ENCODE results near the gene ADAD2.

Gene ADAD2

DNA sequence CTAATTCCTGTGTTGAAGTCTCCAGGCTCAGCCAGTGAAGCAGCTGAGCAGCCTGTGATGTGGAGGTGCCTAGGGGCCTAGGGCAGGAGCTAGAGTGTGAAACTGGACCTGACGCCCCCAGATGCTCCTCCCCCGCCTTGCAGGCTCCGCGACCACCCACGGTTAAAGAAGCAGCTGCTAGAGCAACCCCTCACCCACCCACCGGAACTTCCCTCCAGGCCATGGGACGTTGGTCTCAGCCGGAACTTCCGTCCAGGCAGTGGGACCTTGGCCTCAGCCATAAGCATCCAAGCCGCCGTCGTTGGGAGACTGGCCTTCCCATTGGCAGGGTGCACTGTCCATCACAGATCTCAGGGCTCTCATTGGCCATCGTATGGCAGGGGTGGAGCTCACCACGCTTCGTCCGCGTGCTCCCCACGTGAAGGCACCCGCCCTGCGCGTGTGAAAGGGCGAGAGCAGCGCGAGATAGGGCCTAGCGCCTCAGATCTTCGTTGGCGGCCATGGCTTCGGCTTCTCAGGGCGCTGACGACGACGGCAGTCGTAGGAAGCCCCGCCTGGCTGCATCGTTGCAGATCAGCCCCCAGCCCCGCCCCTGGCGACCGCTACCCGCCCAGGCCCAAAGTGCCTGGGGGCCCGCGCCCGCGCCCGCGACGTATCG, at the start of gene ADAD2:
TSS of gene ADAD2 (plus strand) at position 427 of the 658 bp plus-strand sequence. CDS start at position 501, 74 bp downstream.
- DNase-seq = no peak

DNA sequence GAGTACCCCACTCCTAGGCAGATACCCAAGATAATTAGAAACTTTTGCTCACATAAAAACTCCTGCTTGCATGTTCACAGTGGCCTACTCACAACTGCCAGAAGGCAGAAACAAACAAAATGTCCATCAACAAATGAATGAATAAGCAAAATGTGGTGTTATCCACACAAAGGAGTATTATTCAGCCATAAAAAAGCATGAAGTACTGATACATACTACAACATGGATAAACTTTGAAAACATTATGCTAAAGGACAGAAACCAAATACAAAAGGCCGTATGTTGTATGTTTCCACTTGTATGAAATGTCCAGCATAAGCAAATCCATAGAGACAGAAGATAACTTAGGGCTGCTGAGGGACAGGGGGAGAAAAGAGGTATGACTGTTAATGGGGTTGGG, 47.9 kb upstream of the ADAD2 start:
- DNase-seq = no peak

DNA sequence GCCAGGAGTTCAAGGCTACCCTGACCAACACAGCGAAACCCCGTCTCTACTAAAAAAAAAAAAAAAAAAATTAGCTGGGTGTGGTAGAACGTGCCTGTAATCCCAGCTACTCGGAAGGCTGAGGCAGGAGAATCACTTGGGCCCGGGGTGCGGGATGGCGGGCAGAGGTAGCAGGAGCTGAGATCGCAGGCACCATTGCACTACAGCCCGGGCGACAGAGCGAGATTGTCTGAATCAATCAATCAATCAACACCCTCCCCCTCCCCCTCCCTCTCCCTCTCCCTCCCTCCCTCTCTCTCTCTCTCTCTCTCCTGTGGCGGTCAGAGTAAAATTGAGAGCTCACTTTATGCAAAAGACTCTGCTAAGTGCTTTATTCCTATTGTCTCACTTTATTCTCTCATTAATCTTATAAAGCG, 47.2 kb upstream of the ADAD2 start:
- DNase-seq = no peak

DNA sequence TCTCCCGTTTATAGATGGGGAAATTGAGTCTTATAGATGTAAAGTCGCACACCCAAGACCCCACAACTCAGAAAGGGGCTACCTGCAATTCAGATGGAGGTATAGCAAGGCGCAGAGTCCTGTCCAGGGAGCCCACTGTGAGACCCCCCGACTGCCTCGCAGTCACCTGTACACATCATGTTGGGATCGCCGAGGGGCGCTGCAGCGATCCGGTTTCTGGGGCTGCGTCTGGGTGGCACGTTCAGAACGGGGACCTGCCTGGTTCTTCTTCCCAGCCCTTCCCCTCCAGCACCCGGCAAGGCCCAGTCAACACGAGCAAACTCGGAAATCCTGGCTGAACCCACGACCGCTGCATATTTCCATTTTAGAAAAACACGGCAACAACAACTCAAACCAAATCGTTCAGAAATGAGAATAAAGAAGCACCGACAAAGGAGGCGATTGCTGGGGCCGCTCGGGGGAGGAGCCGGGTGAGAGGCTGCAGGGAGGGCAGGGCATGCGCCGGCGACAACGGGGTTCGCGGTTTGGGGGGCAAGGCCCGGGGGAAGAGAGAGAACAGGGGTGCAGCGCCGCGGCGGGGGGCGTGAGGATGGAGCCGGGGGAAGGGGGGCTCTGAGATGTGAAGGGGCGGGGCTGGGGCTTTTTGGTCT, 46.6 kb upstream of the ADAD2 start:
- no peak for DNase-seq

DNA sequence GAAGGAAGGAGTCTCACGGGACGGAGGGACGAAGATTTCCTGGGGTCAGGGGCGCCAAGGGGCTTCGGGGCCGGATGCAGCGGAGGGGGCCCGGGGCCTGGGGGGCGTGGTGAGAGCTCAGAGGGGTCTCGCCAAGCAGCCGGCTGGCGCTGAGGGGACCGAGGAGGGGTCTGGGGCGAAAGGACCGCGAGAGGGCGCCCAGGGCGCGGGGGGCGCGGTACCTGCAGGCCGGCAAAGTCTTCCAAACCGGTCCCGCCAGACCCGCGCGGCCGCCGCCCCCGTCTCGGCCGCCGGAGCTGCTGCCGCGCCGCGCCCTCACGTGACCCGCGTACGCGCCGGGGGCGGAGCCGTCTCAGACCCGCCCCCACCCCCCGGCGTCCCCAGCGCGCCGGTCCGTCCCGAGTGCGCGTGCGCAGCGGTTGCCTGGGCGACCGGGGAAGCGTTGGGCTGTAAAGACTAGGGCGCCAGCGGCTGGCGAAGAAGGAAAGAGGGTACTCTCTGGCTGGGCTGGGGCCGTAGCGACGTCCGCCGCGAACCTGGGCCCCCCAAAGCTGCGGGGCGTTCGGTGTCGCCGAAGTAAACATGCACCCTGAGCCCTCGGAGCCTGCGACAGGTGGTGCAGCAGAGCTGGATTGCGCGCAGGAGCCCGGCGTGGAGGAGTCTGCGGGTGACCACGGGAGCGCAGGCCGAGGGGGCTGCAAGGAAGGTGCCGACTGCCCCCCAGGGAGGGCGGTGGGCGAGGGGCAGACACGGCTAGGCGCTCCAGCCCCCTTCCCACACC, 45.9 kb upstream of the ADAD2 start, which contains the start of the genes DNAAF1 and HSDL1:
TSS of gene DNAAF1 (plus strand) at position 450 of the 781 bp plus-strand sequence. CDS start at position 583, 133 bp downstream.
TSS of gene HSDL1 (minus strand) at position 319 of the 781 bp plus-strand sequence. CDS start 13,856 bp downstream, outside the sequence.
- peak; percentile 69 to 76 for DNase-seq

DNA sequence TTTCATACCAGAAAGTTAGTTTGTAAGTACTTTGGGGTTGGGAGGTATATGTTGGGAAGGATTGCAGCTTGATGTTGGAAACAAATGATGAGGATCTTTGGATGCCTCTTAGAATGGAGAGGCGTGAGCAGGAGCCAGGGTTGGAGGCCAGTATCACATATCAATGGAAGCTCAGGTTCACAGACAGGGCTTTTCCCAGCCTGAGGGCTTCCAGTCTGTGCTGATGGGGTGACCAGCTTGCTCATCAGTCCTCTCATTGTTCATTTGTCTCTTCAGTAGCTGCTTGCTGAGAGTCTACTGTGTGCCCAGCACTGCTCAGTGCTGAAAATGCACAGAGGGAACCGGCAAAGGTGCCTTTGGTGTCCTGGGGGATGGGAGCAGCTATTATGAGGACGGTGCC, 40.0 kb upstream of the ADAD2 start:
- no peak for DNase-seq

DNA sequence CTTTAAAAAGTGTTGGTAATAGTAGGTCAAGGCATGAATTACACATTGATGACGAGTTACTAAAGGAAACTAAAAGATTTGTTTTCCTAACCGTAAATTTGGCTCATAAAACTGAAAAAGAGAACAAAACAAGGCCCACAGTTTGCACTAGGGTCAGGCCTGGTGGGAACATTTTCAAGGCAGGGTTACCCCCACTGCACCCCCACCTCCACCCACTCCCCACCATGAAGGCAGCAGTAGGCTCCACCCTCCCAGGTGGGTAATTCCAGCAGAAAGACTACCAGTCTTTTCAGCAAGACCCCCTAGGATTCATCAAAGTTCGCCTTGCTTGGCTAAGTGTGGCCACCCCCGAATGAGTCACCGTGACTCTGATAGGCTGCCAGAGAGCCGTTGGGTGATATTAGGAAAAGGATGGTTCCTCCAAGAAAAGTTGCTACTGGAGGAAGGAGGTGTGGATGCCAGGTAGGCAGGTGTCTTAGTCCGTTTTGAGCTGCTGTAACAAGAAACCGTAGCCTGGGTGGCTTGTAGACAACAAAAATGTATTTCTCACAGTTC, 37.2 kb upstream of the ADAD2 start:
- no peak for DNase-seq

DNA sequence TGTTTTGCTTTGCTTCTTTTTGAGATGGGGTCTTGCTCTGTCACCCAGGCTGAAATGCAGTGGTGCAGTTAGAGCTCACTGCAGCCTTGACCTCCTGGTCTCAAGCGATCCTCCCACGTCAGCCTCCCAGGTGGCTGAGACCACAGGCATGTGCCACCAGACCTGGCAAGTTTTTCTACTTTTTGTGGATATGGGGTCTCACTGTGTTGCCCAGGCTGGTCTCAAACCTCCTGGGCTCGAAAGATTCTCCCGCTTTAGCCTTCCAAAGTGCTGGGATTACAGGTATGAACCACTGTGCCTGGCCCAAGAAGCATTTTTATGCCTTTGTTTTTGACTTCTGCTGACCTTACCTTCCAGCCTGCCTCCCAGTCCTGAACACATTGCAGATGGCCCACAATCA, 35.7 kb upstream of the ADAD2 start:
- no peak for DNase-seq

DNA sequence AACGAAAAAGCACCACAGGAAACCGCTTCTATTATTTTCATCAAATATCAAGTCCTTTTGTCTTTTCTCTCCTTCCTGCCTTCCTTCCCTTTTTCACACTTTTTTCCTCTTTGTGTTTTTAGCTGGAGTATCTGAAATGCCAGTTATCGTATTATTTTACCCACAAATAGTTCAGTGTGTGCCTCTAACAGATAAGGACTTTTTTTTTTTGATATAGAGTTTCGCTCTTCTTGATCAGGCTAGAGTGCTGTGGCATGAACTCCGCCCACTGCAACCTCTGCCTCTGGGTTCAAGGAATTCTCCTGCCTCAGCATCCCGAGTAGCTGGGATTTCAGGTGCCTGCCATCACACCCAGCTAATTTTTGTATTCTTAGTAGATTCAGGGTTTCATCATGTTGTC, 35.2 kb upstream of the ADAD2 start:
- DNase-seq = no peak

DNA sequence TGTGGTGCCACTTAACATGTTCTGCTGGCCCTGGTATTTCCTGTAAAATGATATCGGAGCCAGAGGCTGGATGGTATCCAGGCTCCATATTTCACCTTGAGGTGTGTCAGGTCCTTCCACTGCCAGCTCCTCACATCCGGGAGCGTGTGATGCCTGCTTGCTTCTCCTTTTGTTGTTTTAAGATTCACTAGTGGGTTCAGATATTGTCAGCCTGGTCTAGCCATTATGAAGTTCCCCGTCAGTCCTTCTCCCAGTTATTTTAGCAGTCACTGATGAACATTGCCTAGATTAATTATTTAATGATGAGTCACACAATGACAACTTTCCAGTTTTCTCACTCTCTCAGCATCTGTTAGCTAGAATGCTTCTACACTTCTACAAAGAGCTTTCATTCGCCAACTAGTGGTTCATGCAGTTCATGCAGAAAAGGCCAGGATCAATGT, 34.6 kb upstream of the ADAD2 start:
- no peak for DNase-seq

DNA sequence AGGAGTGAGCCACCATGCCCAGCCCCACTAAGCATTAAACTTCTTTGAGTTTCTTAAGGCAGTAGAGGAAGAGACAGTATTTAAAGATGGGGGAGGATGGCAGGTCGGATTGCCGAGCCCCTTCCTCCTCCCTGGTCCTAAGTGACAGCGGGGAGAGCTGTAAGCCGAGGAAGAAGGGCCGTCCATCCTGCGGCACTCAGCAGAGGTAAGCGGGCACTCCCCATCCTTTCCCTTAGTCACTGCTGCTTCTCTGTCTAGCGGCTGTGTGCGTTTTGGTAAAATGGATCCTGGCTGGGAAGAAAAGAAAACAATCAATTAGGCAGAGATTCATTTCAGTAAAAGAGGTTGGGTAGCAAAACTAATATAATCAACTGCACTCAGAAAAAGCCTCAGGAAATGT, 31.9 kb upstream of the ADAD2 start:
- DNase-seq = no peak

DNA sequence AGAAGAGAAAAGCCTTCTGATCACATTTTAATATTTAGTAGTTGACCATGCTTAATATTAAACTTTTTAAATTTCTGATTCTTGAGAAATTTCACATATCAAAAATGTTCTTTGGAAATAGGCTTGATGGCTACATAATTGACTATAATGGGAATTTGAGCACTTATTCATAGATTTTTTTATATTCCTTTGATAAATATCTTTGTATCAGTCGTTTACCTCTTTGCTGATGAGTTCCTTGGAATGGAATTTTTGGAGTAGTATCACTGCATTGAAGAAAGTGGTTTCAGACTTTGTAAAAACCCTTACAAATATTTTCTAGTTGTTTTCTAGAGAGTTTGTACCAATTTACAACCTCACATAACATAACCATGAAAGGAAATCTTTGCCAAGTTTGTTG, 31.2 kb upstream of the ADAD2 start:
- DNase-seq = no peak

DNA sequence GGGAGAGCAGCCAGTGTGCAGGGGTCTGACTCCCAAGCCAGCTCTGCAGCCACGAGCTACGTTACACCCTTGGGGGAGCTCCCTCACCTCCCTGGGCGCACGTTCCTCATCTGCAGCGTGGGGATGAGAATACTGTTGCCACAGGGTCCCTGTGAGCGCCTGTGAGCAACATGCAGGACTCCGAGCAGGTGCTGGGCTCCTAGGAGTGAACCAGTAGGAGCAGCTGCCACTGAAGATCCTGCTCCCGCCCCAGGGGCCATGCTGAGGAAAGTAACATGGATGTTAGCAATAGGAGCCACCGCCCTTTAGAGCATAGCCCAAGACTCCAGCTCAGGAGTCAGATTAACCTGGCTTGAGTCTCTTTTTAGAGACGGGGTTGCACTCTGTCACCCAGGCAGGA, 29.9 kb upstream of the ADAD2 start:
- no peak for DNase-seq

DNA sequence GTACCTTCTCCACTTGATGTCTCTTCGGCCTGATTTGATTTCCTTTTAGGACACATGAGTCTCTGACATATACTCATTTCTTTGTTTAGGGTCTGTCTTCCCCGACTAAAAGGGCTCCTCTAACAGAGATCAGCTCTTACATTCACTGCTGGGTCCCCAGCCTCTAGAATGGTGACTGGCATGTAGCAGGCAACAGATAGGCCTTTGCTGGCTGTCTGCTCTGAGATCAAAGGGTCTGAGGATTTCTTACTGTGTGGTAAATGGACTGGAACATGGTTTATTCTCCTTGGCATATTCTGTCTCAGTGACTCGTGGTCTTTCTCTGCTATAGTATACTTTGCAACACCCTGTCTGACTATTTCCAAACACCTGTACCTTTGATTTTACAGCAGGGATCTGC, 29.2 kb upstream of the ADAD2 start:
- DNase-seq = no peak

DNA sequence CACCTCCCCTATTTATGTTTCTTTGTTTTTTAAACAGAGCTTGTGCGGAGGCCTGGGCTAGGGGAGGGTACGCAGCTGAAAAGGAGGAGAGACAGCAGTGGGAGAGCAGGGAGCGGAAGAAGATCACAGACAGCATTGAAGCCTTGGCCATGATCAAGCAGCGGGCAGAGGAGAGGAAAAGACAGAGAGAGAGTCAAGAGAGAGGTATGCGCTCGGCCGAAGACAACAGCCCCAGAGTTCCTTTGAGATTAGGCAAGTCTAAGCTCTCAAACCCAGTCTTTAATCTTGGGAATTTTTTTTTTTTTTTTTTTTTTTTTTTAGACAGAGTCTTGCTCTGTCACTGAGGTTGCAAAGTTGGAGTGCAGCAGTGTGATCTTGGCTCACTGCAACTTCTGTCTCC, 25.2 kb upstream of the ADAD2 start:
- DNase-seq = no peak

DNA sequence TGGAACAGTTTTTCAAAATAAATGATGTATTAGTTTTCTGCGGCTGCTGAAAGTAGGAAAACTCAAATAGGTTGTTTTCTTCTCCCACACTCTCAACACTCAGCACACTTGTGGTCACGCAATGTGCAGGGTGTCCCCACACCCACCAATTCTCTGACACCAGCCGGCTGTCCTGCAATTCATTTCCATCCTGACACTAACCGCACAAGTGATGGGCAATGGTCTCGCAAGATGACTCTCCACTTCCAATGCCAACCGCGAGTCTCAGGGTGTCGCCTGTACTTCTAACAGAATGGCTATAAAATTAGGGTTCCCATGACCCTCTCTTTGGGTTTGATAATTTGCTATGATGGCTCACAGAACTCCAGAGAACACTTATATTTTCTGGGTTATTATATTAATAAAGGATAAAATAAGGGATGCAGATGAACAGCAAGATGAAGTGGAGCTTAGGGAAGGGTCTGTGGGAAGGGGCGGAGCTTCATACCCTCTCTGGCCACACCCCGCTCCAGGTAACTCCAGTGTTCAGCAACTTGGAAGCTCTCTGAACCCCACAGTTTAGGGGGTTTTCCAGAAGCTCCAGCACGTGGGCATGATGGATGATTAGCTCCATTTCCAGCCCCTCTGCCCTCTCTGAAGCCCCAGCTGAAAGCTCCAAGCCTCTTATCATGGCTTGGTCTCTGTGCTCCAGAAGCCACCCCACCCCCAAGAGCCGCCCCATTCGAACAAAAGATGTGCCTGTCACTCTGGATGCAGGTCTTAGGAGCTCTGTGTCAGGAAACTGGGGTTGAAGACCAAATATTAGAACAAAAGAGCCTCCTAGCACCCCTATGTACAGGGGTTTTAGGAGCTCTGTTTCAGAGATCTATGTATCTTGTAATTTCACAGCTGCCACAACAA, 23.9 kb upstream of the ADAD2 start:
- no peak for DNase-seq

DNA sequence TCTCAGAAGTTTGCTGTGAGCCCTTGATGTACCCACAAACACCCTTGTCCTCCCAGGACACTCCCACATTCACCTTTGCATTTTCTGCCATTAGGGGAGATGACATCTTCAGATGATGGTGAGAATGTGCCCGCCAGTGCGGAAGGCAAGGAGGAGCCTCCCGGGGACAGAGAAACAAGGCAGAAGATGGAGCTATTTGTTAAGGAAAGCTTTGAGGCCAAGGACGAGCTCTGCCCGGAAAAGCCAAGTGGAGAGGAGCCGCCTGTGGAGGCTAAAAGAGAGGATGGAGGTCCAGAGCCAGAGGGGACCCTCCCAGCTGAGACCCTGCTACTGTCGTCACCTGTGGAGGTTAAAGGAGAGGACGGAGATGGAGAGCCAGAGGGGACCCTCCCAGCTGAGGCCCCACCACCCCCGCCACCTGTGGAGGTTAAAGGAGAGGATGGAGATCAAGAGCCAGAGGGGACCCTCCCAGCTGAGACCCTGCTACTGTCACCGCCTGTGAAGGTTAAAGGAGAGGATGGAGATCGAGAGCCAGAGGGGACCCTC, 21.1 kb upstream of the ADAD2 start:
- DNase-seq = no peak

DNA sequence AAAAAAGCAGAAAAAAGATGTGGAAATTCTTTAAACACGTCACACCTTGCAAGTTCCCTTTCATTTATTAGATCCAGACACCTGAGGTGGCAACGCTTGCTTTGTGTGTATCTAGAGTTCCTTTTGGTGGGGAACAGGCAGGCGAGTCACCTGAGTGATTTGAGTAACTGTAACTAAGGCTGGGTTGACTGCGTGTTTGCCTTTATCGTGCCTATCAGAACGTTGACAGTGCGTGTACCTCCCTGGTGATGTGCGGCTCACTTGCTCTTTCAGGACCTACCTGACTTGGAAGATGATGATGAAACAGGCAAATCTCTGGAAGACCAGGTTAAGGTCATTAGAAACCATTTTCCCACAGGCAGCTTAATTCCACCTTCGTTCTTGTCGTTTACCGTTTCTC, 16.6 kb upstream of the ADAD2 start:
- no peak for DNase-seq

DNA sequence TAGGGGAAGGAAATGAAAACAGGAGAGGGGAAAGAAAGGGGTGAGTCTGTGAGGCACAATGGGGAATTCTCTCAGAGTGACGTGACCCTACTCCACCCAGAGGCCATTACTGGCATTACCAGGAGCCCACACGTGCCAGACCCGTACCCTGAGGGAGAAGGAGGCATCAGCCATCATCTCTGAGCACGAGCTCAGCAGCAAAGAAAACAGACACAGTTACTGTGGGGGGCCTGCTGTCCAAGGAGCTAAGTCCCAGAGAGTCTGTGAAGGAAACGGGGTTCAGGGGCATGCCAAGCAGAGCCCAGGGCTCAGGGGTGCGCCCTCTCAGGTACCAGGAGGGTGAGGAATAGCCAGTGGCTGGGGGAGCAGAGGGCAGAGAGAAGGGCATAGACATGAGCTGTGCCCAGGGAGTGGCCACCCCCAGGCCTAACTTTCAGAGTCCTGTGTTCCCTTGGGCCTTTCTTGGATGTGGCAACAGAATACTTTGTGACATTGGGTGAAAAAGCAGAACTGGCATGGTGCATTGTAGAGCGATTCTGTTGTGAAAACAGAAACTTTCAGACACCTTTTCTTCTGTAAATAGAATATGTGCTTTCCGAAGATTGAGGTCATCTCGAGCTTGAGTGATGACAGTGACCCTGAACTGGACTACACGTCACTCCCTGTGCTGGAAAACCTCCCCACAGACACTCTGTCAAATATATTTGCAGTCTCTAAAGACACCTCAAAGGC, 15.4 kb upstream of the ADAD2 start:
- peak; percentile 59 to 62 for DNase-seq

DNA sequence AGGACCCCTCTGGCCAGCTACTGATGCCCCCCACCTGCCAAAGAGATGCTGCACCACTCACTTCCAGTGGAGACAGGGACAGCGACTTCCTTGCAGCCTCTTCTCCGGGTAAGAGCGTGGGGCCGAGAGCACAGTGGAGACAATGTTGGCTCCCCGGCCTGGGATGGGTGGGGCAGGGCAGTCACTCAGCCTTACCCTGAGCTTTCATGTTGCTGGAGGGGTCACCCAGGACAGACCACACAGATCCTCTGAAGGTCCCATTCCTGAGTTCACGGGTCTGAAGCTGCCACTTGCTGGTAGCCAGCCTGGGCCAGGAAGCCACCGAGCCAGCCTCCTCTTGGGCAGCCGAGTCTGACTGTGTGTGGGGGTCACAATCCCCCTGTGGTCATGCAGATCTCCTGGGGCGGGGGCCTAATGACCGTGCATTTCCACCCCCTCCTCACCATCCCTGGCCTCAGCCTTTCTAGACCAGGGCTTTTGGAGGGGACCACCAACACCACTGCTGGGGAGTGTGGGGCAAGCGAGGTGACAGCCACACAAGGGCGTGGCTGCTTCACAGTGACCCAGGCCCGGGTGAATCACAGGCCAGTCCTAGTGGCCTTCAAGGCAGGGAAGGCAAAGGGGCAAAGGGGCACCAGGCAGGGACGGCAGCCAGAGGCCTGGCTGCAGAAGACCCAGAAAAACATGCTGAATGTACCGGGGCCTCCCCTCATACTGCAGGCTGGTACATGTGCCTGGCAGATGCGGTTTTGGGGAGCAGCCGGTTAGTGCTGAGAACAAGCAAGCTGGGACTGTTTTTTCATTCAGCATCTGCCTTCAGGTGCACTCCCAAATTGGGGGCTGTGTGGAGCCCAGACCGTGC, 14.5 kb upstream of the ADAD2 start:
- no peak for DNase-seq

Measured in NCI-H2081 (cell line).